Measurements from ENCODE around the gene LINGO3. TPM values are rescaled to one million over a fixed set of nuclear protein-coding genes. Genes with fewer than 3 reads are reported as not detected.

The LINGO3 gene
- total and polyA plus RNA-seq, 2 experiments from 2014 or later, result 0.29 to 0.45 TPM

DNA sequence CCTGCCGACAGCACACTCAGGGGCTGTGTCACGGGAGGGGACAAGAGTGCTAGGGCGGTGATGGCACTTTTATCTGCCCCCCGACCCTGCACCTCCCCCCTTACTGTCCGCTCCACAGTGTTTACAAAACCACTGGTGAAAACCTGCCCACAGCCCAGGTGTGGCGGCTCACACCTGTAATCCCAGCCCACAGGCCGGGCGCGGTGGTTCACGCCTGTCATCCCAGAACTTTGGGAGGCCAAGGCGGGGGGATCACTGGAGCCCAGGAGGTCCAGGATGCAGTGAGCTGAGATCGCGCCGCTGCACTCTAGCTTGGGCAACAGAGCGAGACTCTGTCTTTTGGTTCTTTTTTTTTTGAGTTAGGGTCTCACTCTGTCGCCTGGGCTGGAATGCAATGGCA lies 11.8 kb downstream of the LINGO3 start (continued):
- TF ChIP-seq, protein P1, sequence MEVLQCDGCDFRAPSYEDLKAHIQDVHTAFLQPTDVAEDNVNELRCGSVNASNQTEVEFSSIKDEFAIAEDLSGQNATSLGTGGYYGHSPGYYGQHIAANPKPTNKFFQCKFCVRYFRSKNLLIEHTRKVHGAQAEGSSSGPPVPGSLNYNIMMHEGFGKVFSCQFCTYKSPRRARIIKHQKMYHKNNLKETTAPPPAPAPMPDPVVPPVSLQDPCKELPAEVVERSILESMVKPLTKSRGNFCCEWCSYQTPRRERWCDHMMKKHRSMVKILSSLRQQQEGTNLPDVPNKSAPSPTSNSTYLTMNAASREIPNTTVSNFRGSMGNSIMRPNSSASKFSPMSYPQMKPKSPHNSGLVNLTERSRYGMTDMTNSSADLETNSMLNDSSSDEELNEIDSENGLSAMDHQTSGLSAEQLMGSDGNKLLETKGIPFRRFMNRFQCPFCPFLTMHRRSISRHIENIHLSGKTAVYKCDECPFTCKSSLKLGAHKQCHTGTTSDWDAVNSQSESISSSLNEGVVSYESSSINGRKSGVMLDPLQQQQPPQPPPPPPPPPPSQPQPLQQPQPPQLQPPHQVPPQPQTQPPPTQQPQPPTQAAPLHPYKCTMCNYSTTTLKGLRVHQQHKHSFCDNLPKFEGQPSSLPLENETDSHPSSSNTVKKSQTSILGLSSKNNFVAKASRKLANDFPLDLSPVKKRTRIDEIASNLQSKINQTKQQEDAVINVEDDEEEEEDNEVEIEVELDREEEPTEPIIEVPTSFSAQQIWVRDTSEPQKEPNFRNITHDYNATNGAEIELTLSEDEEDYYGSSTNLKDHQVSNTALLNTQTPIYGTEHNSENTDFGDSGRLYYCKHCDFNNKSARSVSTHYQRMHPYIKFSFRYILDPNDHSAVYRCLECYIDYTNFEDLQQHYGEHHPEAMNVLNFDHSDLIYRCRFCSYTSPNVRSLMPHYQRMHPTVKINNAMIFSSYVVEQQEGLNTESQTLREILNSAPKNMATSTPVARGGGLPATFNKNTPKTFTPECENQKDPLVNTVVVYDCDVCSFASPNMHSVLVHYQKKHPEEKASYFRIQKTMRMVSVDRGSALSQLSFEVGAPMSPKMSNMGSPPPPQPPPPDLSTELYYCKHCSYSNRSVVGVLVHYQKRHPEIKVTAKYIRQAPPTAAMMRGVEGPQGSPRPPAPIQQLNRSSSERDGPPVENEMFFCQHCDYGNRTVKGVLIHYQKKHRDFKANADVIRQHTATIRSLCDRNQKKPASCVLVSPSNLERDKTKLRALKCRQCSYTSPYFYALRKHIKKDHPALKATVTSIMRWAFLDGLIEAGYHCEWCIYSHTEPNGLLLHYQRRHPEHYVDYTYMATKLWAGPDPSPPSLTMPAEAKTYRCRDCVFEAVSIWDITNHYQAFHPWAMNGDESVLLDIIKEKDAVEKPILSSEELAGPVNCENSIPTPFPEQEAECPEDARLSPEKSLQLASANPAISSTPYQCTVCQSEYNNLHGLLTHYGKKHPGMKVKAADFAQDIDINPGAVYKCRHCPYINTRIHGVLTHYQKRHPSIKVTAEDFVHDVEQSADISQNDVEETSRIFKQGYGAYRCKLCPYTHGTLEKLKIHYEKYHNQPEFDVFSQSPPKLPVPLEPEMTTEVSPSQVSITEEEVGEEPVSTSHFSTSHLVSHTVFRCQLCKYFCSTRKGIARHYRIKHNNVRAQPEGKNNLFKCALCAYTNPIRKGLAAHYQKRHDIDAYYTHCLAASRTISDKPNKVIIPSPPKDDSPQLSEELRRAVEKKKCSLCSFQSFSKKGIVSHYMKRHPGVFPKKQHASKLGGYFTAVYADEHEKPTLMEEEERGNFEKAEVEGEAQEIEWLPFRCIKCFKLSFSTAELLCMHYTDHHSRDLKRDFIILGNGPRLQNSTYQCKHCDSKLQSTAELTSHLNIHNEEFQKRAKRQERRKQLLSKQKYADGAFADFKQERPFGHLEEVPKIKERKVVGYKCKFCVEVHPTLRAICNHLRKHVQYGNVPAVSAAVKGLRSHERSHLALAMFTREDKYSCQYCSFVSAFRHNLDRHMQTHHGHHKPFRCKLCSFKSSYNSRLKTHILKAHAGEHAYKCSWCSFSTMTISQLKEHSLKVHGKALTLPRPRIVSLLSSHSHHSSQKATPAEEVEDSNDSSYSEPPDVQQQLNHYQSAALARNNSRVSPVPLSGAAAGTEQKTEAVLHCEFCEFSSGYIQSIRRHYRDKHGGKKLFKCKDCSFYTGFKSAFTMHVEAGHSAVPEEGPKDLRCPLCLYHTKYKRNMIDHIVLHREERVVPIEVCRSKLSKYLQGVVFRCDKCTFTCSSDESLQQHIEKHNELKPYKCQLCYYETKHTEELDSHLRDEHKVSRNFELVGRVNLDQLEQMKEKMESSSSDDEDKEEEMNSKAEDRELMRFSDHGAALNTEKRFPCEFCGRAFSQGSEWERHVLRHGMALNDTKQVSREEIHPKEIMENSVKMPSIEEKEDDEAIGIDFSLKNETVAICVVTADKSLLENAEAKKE (CRISPR knock-in tag; IDR thresholded peaks at IDR 0.05), result no peak

GRCh38 chr19:2294687-2295335 lies 13.1 kb downstream of the LINGO3 start:
- ATAC-seq, result no peak
- H3K4me1 ChIP-seq (ENCODE audit: insufficient read depth), result no peaks in the 10 kb centered on the region
- TF ChIP-seq EZH2phosphoT487 (IDR thresholded peaks at IDR 0.05; ENCODE audit: unreplicated experiment) (no peak), ZNF331 (CRISPR knock-in tag; IDR thresholded peaks at IDR 0.05; ENCODE audit: low read depth) (no peak), CREB1 (CRISPR knock-in tag; IDR thresholded peaks at IDR 0.05; ENCODE audit: low read depth) (no peak), STAT1 (IDR thresholded peaks at IDR 0.05; ENCODE audit: unreplicated experiment) (no peak), NANOG (IDR thresholded peaks at IDR 0.05; ENCODE audit: borderline replicate concordance) (no peak), EZH2 (IDR thresholded peaks at IDR 0.05; ENCODE audit: low read depth, unreplicated experiment) (no peak), JUNB (IDR thresholded peaks at IDR 0.05; ENCODE audit: unreplicated experiment) (no peak)
- TF ChIP-seq, protein P2, sequence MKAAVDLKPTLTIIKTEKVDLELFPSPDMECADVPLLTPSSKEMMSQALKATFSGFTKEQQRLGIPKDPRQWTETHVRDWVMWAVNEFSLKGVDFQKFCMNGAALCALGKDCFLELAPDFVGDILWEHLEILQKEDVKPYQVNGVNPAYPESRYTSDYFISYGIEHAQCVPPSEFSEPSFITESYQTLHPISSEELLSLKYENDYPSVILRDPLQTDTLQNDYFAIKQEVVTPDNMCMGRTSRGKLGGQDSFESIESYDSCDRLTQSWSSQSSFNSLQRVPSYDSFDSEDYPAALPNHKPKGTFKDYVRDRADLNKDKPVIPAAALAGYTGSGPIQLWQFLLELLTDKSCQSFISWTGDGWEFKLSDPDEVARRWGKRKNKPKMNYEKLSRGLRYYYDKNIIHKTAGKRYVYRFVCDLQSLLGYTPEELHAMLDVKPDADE (IDR thresholded peaks at IDR 0.05), result no peak
- Mint-ChIP-seq H3K27me3 (ENCODE audit: insufficient read depth, low read depth, poor library complexity) (peaks cover 49% of the 10 kb centered on the region), H3K9me3 (no peaks in the 10 kb centered on the region), H3K27ac (no peak overlapping the region), H3K4me1 (peaks cover 2% of the 10 kb centered on the region; the same call in 2 of the 3 replicates), H3K4me3 (no peak overlapping the region; the same call in 2 of the 3 replicates), H3K36me3 (ENCODE audit: low read depth) (no peaks in the 10 kb centered on the region)
- H3F3A ChIP-seq (replicated peaks; ENCODE audit: low read depth), result peaks cover 12% of the 10 kb centered on the region; the same call in 1 of the 2 replicates
- H3K27me3 ChIP-seq (ENCODE audit: insufficient read depth), result peaks cover 42% of the 10 kb centered on the region
- no peak for DNase-seq (ENCODE audit: low spot score)
- H3K27ac ChIP-seq (ENCODE audit: low read depth), result no peak overlapping the region
- no peaks in the 10 kb centered on the region for H3K9me2 ChIP-seq (ENCODE audit: insufficient read depth)
- no peak overlapping the region for H3K4me2 ChIP-seq
- no peak overlapping the region for H3K4me3 ChIP-seq
- no peak overlapping the region for H2AFZ ChIP-seq
- no peaks in the 10 kb centered on the region for H3K36me3 ChIP-seq (ENCODE audit: insufficient read depth)
- no peaks in the 10 kb centered on the region for H3K79me2 ChIP-seq (replicated peaks; ENCODE audit: insufficient read depth)
- H4K20me1 ChIP-seq (replicated peaks; ENCODE audit: insufficient read depth), result 0 out of 2 replicates have a peak, but pooled peaks cover 2% of the 10 kb centered on the region

Data from GM23338 (cell line).